ENCODE data around the gene DUOXA2.

DUOXA2 gene

GRCh38 chr15:45084163-45084562 is 30.0 kb upstream of the DUOXA2 start:
- no peak overlapping the region for H3K27ac ChIP-seq
- no peak overlapping the region for H3K4me3 ChIP-seq
- DNase-seq (ENCODE audit: low spot score), result no peak
- TF ChIP-seq CTCF (IDR thresholded peaks at IDR 0.05), result no peak

- DNase-seq (ENCODE audit: low spot score), result no peak
- Histone ChIP-seq H3K27ac (no peak overlapping the region), H3K4me3 (no peak overlapping the region)
- TF ChIP-seq CTCF (IDR thresholded peaks at IDR 0.05), result no peak
Observed at GRCh38 chr15:45087513-45087912, 26.6 kb upstream of the DUOXA2 start.

GRCh38 chr15:45088801-45089711 is 25.1 kb upstream of the DUOXA2 start:
- H3K27ac ChIP-seq, result no peak overlapping the region
- no peak overlapping the region for H3K4me3 ChIP-seq
- no peak for DNase-seq (ENCODE audit: low spot score)
- TF ChIP-seq CTCF (IDR thresholded peaks at IDR 0.05), result no peak

GRCh38 chr15:45089712-45090373 is 24.3 kb upstream of the DUOXA2 start:
- DNase-seq (ENCODE audit: low spot score), result no peak
- Histone ChIP-seq H3K27ac (no peak overlapping the region), H3K4me3 (no peak overlapping the region)
- no peak for TF ChIP-seq CTCF (IDR thresholded peaks at IDR 0.05)

GRCh38 chr15:45091161-45091560 is 23.0 kb upstream of the DUOXA2 start:
- Histone ChIP-seq H3K27ac (no peak overlapping the region), H3K4me3 (no peak overlapping the region)
- no peak for DNase-seq (ENCODE audit: low spot score)
- TF ChIP-seq CTCF (IDR thresholded peaks at IDR 0.05), result no peak

- no peak overlapping the region for H3K27ac ChIP-seq
- no peak for TF ChIP-seq CTCF (IDR thresholded peaks at IDR 0.05)
- H3K4me3 ChIP-seq, result no peak overlapping the region
- DNase-seq (ENCODE audit: low spot score), result no peak
Observed at GRCh38 chr15:45091576-45091975, 22.6 kb upstream of the DUOXA2 start.

Data from coronary artery (tissue), 2 donors.